ENCODE results near the gene IL17RD.

IL17RD gene

DNA sequence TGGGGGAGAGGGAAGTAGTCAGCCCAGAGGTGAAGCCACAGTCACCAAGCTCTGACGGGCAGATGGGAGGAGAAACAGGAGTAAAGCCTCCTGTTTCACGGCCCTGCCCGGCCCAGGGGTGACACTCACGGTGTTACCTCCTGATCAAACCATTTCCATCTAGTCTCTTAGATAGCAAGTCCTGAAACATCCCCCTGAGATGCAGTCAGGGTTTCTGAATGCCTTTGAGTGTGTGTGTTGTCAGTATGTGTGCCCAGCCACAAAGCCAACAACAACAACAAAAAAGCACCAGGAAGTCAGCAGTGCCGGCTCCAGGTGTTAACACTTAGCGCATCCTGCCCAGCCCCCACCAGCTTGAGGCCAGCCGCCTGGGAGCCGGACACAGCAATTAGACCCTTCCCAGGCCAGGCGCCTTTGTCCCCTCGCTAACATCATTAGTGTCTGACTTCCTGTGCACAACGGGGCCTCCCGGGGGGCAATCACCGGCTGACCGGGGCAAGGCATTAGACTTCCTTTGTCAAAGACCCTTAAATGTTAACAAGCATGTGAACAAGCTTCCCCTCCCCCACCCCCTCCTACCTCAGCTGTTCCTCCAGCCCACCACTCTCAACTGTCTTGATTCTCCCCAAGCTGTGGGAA, 34.5 kb downstream of the IL17RD start:
- no peak for DNase-seq
- Histone ChIP-seq H3K27ac (ENCODE audit: low read depth, low read length) (no peak overlapping the region), H2AFZ (ENCODE audit: insufficient read depth, low read length, poor library complexity) (peak overlapping the region; percentile 50), H3K27me3 (ENCODE audit: insufficient read depth, low read length) (no peaks in the 10 kb centered on the region), H2AK5ac (ENCODE audit: low read length) (no peak overlapping the region), H3K9ac (ENCODE audit: low read length) (no peak overlapping the region), H2BK12ac (ENCODE audit: low read length) (no peak overlapping the region), H4K91ac (ENCODE audit: low read depth, low read length) (no peak overlapping the region), H3K4me3 (ENCODE audit: low read depth, low read length) (no peak overlapping the region), H3K4me2 (ENCODE audit: low read length) (peak overlapping the region; percentile 44), H4K8ac (ENCODE audit: low read depth, low read length) (peak overlapping the region; percentile 8), H3K79me2 (ENCODE audit: control insufficient read depth, insufficient read depth, low read length, poor library complexity) (no peaks in the 10 kb centered on the region), H3K9me3 (ENCODE audit: insufficient read depth, low read depth, low read length) (no peaks in the 10 kb centered on the region), H3K4me1 (ENCODE audit: control insufficient read depth in 1 of 2, insufficient read depth in 2 of 2, low read length in 2 of 2) (peaks cover 21 to 23% of the 10 kb centered on the region in 2 experiments), H3K18ac (ENCODE audit: low read length) (no peak overlapping the region), H2BK120ac (ENCODE audit: insufficient read depth, low read length, poor library complexity) (no peak overlapping the region), H3K36me3 (ENCODE audit: control insufficient read depth in 1 of 2, insufficient read depth in 2 of 2, low read length in 2 of 2) (no peaks in the 10 kb centered on the region), H3K14ac (ENCODE audit: low read length) (no peak overlapping the region), H3K79me1 (ENCODE audit: low read length) (peaks cover 6% of the 10 kb centered on the region), H3K23ac (ENCODE audit: low read length) (no peak overlapping the region), H3K4ac (ENCODE audit: low read depth, low read length) (no peak overlapping the region), H4K12ac (ENCODE audit: low read depth, low read length) (no peak overlapping the region), H2BK5ac (ENCODE audit: low read depth, low read length, poor library complexity) (no peak overlapping the region)
- no CpG with 5 or more reads among the region's 14 CpGs for WGBS (ENCODE audit: extremely low coverage, insufficient coverage, insufficient read length)

DNA sequence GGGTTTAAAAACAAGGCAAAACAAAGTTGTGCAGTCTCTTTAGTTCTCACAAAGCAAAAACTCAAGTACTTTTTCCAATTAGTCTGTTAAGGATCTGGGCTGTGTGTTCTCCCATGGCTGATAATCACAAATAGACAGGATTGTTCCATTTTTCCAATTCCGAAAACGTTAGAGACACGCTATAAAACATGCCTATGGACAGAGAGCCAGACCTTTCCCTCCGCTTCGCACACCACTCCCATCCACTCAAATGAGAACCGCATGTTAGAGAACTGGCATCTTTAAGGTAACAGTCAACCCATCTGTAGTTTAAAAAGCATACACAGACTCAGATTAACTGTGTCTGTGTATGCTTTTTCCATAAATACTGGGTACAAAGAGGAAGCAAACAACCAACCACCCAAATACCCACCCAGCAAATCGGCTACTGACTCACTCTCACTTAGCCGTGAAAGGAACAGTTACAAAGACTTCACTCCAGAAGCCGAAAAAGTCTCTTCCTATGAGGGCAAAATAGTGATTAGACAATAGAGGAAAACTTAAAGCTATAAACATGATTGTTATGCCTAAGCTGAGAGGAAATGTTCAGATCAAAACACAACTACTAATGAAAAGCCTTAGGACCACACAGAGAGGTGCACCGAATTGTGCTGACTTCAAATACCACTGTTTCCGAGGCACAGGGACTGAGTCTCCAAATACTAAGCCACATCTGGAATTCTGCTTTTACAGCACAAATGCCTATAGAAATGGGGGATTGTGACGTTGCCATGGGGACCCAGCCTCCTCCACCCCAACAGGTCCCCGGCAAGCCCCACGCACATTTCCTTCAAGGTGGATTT, 36.1 kb downstream of the IL17RD start:
- H3K4me3 ChIP-seq (ENCODE audit: low read depth, low read length) = no peak overlapping the region
- H3K4me2 ChIP-seq (ENCODE audit: low read length) = no peak overlapping the region

DNA sequence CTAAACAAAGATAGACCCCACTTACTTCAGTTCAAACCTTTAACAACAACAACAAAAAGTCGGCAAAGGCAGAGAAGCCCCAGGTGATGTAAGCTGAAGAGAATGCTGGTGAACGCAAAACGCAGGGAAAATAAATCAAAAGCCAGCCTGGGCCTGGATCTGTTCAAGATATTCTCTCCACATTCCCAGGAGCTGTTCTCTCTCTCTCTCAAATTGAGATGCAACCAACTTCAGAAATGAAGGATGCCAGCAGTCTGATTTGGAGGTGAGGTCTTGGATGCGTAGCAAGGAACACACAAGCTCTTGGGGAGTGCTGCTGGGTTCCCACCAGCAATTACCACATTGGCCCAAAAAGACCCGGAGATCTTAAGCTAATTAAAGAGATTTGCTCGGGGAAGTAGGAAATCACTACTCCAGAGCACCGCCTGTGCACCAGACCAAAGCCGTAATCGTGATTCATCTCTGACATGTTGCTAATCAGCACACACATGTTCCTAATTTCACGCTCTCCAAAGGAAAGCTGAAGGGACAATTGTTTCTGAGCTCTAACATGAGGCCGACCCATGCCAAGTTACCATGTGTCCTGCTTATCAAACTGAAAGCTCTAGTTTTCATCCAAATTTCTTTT, 37.1 kb downstream of the IL17RD start:
- Histone ChIP-seq H3K4me1 (ENCODE audit: control insufficient read depth in 1 of 2, insufficient read depth in 2 of 2, low read length in 2 of 2) (peaks cover 21 to 23% of the 10 kb centered on the region in 2 experiments), H2BK5ac (ENCODE audit: low read depth, low read length, poor library complexity) (no peak overlapping the region), H3K27me3 (ENCODE audit: insufficient read depth, low read length) (no peaks in the 10 kb centered on the region), H4K8ac (ENCODE audit: low read depth, low read length) (no peak overlapping the region), H2AFZ (ENCODE audit: insufficient read depth, low read length, poor library complexity) (peak overlapping the region; percentile 50), H3K27ac (ENCODE audit: low read depth, low read length) (no peak overlapping the region), H3K4me3 (ENCODE audit: low read depth, low read length) (no peak overlapping the region), H3K9me3 (ENCODE audit: insufficient read depth, low read depth, low read length) (no peaks in the 10 kb centered on the region), H4K12ac (ENCODE audit: low read depth, low read length) (no peak overlapping the region), H3K14ac (ENCODE audit: low read length) (no peak overlapping the region), H3K9ac (ENCODE audit: low read length) (no peak overlapping the region), H3K79me1 (ENCODE audit: low read length) (peaks cover 6% of the 10 kb centered on the region), H2BK12ac (ENCODE audit: low read length) (no peak overlapping the region), H3K18ac (ENCODE audit: low read length) (no peak overlapping the region), H3K4me2 (ENCODE audit: low read length) (no peak overlapping the region), H3K79me2 (ENCODE audit: control insufficient read depth, insufficient read depth, low read length, poor library complexity) (no peaks in the 10 kb centered on the region), H3K36me3 (ENCODE audit: control insufficient read depth in 1 of 2, insufficient read depth in 2 of 2, low read length in 2 of 2) (no peaks in the 10 kb centered on the region), H4K91ac (ENCODE audit: low read depth, low read length) (no peak overlapping the region), H3K4ac (ENCODE audit: low read depth, low read length) (no peak overlapping the region), H3K23ac (ENCODE audit: low read length) (no peak overlapping the region), H2AK5ac (ENCODE audit: low read length) (no peak overlapping the region), H2BK120ac (ENCODE audit: insufficient read depth, low read length, poor library complexity) (no peak overlapping the region)
- DNase-seq = no peak
- no CpG with 5 or more reads among the region's 11 CpGs for WGBS (ENCODE audit: extremely low coverage, insufficient coverage, insufficient read length)

More for the DNA sequence above, 36.1 kb downstream of the IL17RD start:
- no CpG with 5 or more reads among the region's 14 CpGs for WGBS (ENCODE audit: extremely low coverage, insufficient coverage, insufficient read length)
- Histone ChIP-seq H3K14ac (ENCODE audit: low read length) (no peak overlapping the region), H3K9ac (ENCODE audit: low read length) (no peak overlapping the region), H3K27me3 (ENCODE audit: insufficient read depth, low read length) (no peaks in the 10 kb centered on the region), H3K4me1 (ENCODE audit: control insufficient read depth in 1 of 2, insufficient read depth in 2 of 2, low read length in 2 of 2) (peaks cover 21 to 23% of the 10 kb centered on the region in 2 experiments), H2AK5ac (ENCODE audit: low read length) (no peak overlapping the region), H3K79me2 (ENCODE audit: control insufficient read depth, insufficient read depth, low read length, poor library complexity) (no peaks in the 10 kb centered on the region), H2BK120ac (ENCODE audit: insufficient read depth, low read length, poor library complexity) (no peak overlapping the region), H4K8ac (ENCODE audit: low read depth, low read length) (no peak overlapping the region), H3K27ac (ENCODE audit: low read depth, low read length) (no peak overlapping the region), H3K79me1 (ENCODE audit: low read length) (peaks cover 6% of the 10 kb centered on the region), H3K36me3 (ENCODE audit: control insufficient read depth in 1 of 2, insufficient read depth in 2 of 2, low read length in 2 of 2) (no peaks in the 10 kb centered on the region), H3K4ac (ENCODE audit: low read depth, low read length) (no peak overlapping the region), H2AFZ (ENCODE audit: insufficient read depth, low read length, poor library complexity) (no peak overlapping the region), H3K23ac (ENCODE audit: low read length) (no peak overlapping the region), H4K12ac (ENCODE audit: low read depth, low read length) (no peak overlapping the region), H3K9me3 (ENCODE audit: insufficient read depth, low read depth, low read length) (no peaks in the 10 kb centered on the region), H2BK5ac (ENCODE audit: low read depth, low read length, poor library complexity) (no peak overlapping the region), H2BK12ac (ENCODE audit: low read length) (no peak overlapping the region), H3K18ac (ENCODE audit: low read length) (no peak overlapping the region), H4K91ac (ENCODE audit: low read depth, low read length) (no peak overlapping the region)
- no peak for DNase-seq

DNA sequence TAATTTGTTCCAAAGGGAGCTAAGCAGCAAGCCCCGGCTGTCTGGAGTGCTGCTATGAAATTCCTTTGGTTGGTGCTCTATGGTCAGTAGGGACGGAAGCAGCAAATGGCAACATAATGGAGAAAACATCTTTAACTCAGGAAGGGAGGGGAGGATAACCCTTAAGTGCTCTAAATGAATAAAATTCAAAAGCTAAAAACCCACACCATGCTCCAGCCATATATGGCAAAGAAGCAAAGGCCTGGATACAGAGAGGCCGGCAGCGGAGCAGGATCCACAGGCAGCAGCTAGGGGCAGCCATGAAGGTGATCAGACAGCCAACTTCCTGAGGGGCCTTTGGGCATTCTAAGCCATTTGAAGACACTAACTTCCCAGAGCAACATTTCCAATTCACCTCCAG, 38.9 kb downstream of the IL17RD start:
- Histone ChIP-seq H4K91ac (ENCODE audit: low read depth, low read length) (no peak overlapping the region), H3K14ac (ENCODE audit: low read length) (no peak overlapping the region), H2BK120ac (ENCODE audit: insufficient read depth, low read length, poor library complexity) (no peak overlapping the region), H3K18ac (ENCODE audit: low read length) (no peak overlapping the region), H3K79me1 (ENCODE audit: low read length) (peaks cover 5% of the 10 kb centered on the region), H3K4me3 (ENCODE audit: low read depth, low read length) (no peak overlapping the region), H4K8ac (ENCODE audit: low read depth, low read length) (no peak overlapping the region), H3K27ac (ENCODE audit: low read depth, low read length) (no peak overlapping the region), H3K4me1 (ENCODE audit: control insufficient read depth in 1 of 2, insufficient read depth in 2 of 2, low read length in 2 of 2) (peaks cover 20 to 22% of the 10 kb centered on the region in 2 experiments), H2AK5ac (ENCODE audit: low read length) (no peak overlapping the region), H4K12ac (ENCODE audit: low read depth, low read length) (no peak overlapping the region), H2BK5ac (ENCODE audit: low read depth, low read length, poor library complexity) (no peak overlapping the region), H3K27me3 (ENCODE audit: insufficient read depth, low read length) (no peaks in the 10 kb centered on the region), H3K79me2 (ENCODE audit: control insufficient read depth, insufficient read depth, low read length, poor library complexity) (no peaks in the 10 kb centered on the region), H3K36me3 (ENCODE audit: control insufficient read depth in 1 of 2, insufficient read depth in 2 of 2, low read length in 2 of 2) (no peaks in the 10 kb centered on the region), H2AFZ (ENCODE audit: insufficient read depth, low read length, poor library complexity) (no peak overlapping the region), H2BK12ac (ENCODE audit: low read length) (no peak overlapping the region), H3K9ac (ENCODE audit: low read length) (no peak overlapping the region), H3K9me3 (ENCODE audit: insufficient read depth, low read depth, low read length) (no peaks in the 10 kb centered on the region), H3K4me2 (ENCODE audit: low read length) (no peak overlapping the region), H3K4ac (ENCODE audit: low read depth, low read length) (no peak overlapping the region), H3K23ac (ENCODE audit: low read length) (no peak overlapping the region)
- WGBS (ENCODE audit: extremely low coverage, insufficient coverage, insufficient read length) = no CpG with 5 or more reads among the region's 4 CpGs
- DNase-seq = no peak

Measured in trophoblast cell (in vitro differentiated cells and primary cell).